Measurements from ENCODE around the gene PEMT.

GRCh38 chr17:17605729-17606088 lies 14.2 kb upstream of the PEMT start:
- TF ChIP-seq, protein P1, sequence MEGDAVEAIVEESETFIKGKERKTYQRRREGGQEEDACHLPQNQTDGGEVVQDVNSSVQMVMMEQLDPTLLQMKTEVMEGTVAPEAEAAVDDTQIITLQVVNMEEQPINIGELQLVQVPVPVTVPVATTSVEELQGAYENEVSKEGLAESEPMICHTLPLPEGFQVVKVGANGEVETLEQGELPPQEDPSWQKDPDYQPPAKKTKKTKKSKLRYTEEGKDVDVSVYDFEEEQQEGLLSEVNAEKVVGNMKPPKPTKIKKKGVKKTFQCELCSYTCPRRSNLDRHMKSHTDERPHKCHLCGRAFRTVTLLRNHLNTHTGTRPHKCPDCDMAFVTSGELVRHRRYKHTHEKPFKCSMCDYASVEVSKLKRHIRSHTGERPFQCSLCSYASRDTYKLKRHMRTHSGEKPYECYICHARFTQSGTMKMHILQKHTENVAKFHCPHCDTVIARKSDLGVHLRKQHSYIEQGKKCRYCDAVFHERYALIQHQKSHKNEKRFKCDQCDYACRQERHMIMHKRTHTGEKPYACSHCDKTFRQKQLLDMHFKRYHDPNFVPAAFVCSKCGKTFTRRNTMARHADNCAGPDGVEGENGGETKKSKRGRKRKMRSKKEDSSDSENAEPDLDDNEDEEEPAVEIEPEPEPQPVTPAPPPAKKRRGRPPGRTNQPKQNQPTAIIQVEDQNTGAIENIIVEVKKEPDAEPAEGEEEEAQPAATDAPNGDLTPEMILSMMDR (IDR thresholded peaks at IDR 0.05; ENCODE audit: low read length) = no peak
- TF ChIP-seq EZH2 (optimal IDR thresholded peaks at IDR 0.05; ENCODE audit: low read depth, low read length) (no peak), EZH2phosphoT487 (IDR thresholded peaks at IDR 0.05; ENCODE audit: low read length) (no peak)

Measured in MM.1S (cell line).